CD4-positive, alpha-beta T cell (primary cell): ENCODE results near the gene PPP6R3. TPM values are rescaled to one million over a fixed set of nuclear protein-coding genes. Genes with fewer than 3 reads are reported as not detected.

Experiments
- ATAC-seq: fragments of 200-7000 bp; cut with Tn5 transposase; one replicate; pipeline ENCODE4 v1.10.0; 2022; ENCODE audit warnings: mild to moderate bottlenecking; ENCODE audit not compliant: poor library complexity
- CTCF ChIA-PET: fragments of 350-600 bp; sonication (Branson Sonifier 250); formaldehyde crosslinking; loops from one replicate; lab custom pipeline; 2021; ENCODE audit warnings: antibody characterized with exemption, inconsistent platforms; lab: Charles Lee
- POLR2A ChIA-PET: fragments of 350-600 bp; sonication (Branson Sonifier 250); formaldehyde crosslinking; loops from one replicate; lab custom pipeline; 2021; ENCODE audit warnings: antibody characterized with exemption, inconsistent platforms; lab: Charles Lee
- DNase-seq, 14 experiments: peaks; one replicate each; pipeline ENCODE4 v3.0.0-alpha.2; 2013 to 2020; ENCODE audit warnings: mixed read lengths in 2 of 14
- H3K27ac ChIP-seq, 2 donors: one replicate each; pipeline versions ENCODE4 v1.5.1 to v1.7.0; 2013; ENCODE audit warnings: low read length in 2 of 2, low read depth in 1 of 2, mild to moderate bottlenecking in 1 of 2
- H3K27me3 ChIP-seq, 2 experiments: 1 replicate in 1 of 2; 2 replicates in 1 of 2; pipeline versions ENCODE4 v1.6.1 to v1.7.0; 2013; ENCODE audit warnings: low read length in 2 of 2, control low read depth in 1 of 2, mild to moderate bottlenecking in 1 of 2, moderate library complexity in 1 of 2; ENCODE audit not compliant: insufficient read depth in 2 of 2, control insufficient read depth in 1 of 2
- H3K36me3 ChIP-seq: one replicate; pipeline ENCODE4 v1.6.1; 2013; ENCODE audit warnings: low read length, control low read depth; ENCODE audit not compliant: insufficient read depth
- H3K4me1 ChIP-seq: one replicate; pipeline ENCODE4 v1.6.1; 2013; ENCODE audit warnings: low read length, control low read depth; ENCODE audit not compliant: insufficient read depth
- H3K4me3 ChIP-seq: one replicate; pipeline ENCODE4 v1.5.1; 2013; ENCODE audit warnings: mild to moderate bottlenecking, low read length, moderate library complexity
- H3K9me3 ChIP-seq, 2 experiments: 1 replicate in 1 of 2; 2 replicates in 1 of 2; pipeline versions ENCODE4 v1.6.1 to v1.7.0; 2013; ENCODE audit warnings: low read length in 2 of 2, mild to moderate bottlenecking in 2 of 2, control low read depth in 1 of 2, moderate library complexity in 1 of 2; ENCODE audit not compliant: control insufficient read depth in 1 of 2, insufficient read depth in 1 of 2
- H3K27ac Mint-ChIP-seq: one replicate; pipeline ENCODE4 v1.8.0; 2020; ENCODE audit warnings: mixed read lengths
- H3K27me3 Mint-ChIP-seq: one replicate; pipeline ENCODE4 v1.8.0; 2021; ENCODE audit warnings: mixed read lengths
- H3K36me3 Mint-ChIP-seq: one replicate; pipeline ENCODE4 v1.8.0; 2021; ENCODE audit warnings: low read depth, mixed read lengths
- H3K4me1 Mint-ChIP-seq: one replicate; pipeline ENCODE4 v1.8.0; 2021; ENCODE audit warnings: low read depth, mixed read lengths
- H3K4me3 Mint-ChIP-seq: one replicate; pipeline ENCODE4 v1.8.0; 2020; ENCODE audit warnings: mild to moderate bottlenecking, mixed read lengths
- H3K9me3 Mint-ChIP-seq: one replicate; pipeline ENCODE4 v1.8.0; 2020; ENCODE audit warnings: mixed read lengths
- CTCF ChIP-seq: fragments of 200-600 bp; IDR thresholded peaks from one replicate; pipeline ENCODE4 v1.8.0; 2022; ENCODE audit warnings: antibody characterized with exemption, mild to moderate bottlenecking
- intact Hi-C, 2 experiments: fragments of 100-400 bp; cut with DNase I in 1 of 2; cut with micrococcal nuclease in 1 of 2; formaldehyde crosslinking; loops; one replicate each; pipeline versions ENCODE4 v1.15.1 to v1.9.0; 2023 to 2025; cut with DNase I, micrococcal nuclease
- total RNA-seq, 174 experiments: library from RNA in 2 of 174; stranded (reverse) in 2 of 174; gene quantifications; one replicate each; pipeline ENCODE4 v1.2.3 and lab custom pipeline; 2021 to 2026

The PPP6R3 gene
- total RNA-seq, 2 experiments from 2014 or later: 108 to 109 TPM

- Histone ChIP-seq H3K27ac (no peak overlapping the region), H3K4me3 (no peak overlapping the region), H3K4me1 (no peaks in the 10 kb centered on the region), H3K36me3 (no peaks in the 10 kb centered on the region), H3K9me3 (peaks cover 0 to 7% of the 10 kb centered on the region in 2 experiments), H3K27me3 (no peaks in the 10 kb centered on the region)
- intact Hi-C loops: no loop called here
- ChIA-PET CTCF (no interaction called here), POLR2A (no interaction called here)
- ATAC-seq (no peak), DNase-seq (no peak)
- Mint-ChIP-seq H3K27me3 (no peaks in the 10 kb centered on the region), H3K4me3 (no peak overlapping the region), H3K27ac (no peak overlapping the region), H3K36me3 (no peaks in the 10 kb centered on the region), H3K9me3 (no peaks in the 10 kb centered on the region), H3K4me1 (no peaks in the 10 kb centered on the region)
- no peak for TF ChIP-seq CTCF
Measured at GRCh38 chr11:68436162-68436888, 24.2 kb upstream of the PPP6R3 start.

GRCh38 chr11:68436985-68437926, 23.3 kb upstream of the PPP6R3 start:
- Histone ChIP-seq H3K36me3 (no peaks in the 10 kb centered on the region), H3K4me3 (no peak overlapping the region), H3K9me3 (no peaks in the 10 kb centered on the region), H3K4me1 (no peaks in the 10 kb centered on the region), H3K27ac (no peak overlapping the region), H3K27me3 (no peaks in the 10 kb centered on the region)
- Mint-ChIP-seq H3K9me3 (no peaks in the 10 kb centered on the region), H3K4me3 (no peak overlapping the region), H3K36me3 (no peaks in the 10 kb centered on the region), H3K27me3 (no peaks in the 10 kb centered on the region), H3K4me1 (no peaks in the 10 kb centered on the region), H3K27ac (no peak overlapping the region)
- ChIA-PET CTCF (no interaction called here), POLR2A (no interaction called here)
- TF ChIP-seq CTCF: no peak
- intact Hi-C loops: no loop called here
- no peak for ATAC-seq
- DNase-seq: peak in 2 of 14 experiments; percentile 33 to 50

GRCh38 chr11:68437927-68438657, 22.5 kb upstream of the PPP6R3 start:
- Histone ChIP-seq H3K27me3 (no peaks in the 10 kb centered on the region), H3K36me3 (no peaks in the 10 kb centered on the region), H3K4me1 (no peaks in the 10 kb centered on the region), H3K4me3 (no peak overlapping the region), H3K27ac (no peak overlapping the region), H3K9me3 (no peaks in the 10 kb centered on the region)
- H3K4me1 Mint-ChIP-seq: no peaks in the 10 kb centered on the region
- intact Hi-C loops: no loop called here
- no peak for ATAC-seq
- no peaks in the 10 kb centered on the region for H3K27me3 Mint-ChIP-seq
- no peak for TF ChIP-seq CTCF
- no peaks in the 10 kb centered on the region for H3K9me3 Mint-ChIP-seq
- ChIA-PET CTCF (no interaction called here), POLR2A (no interaction called here)
- no peak for DNase-seq
- no peak overlapping the region for H3K4me3 Mint-ChIP-seq
- H3K27ac Mint-ChIP-seq: no peak overlapping the region
- H3K36me3 Mint-ChIP-seq: no peaks in the 10 kb centered on the region
